GM21423 (cell line): Measurements from ENCODE around the gene GMPR2.

ENCODE experiments used
- ATAC-seq: cut with Tn5 transposase; IDR thresholded peaks from one replicate; pipeline ENCODE4 v1.9.1; 2021; ENCODE audit warnings: mild to moderate bottlenecking, moderate library complexity; ENCODE audit not compliant: unreplicated experiment

Gene GMPR2

DNA sequence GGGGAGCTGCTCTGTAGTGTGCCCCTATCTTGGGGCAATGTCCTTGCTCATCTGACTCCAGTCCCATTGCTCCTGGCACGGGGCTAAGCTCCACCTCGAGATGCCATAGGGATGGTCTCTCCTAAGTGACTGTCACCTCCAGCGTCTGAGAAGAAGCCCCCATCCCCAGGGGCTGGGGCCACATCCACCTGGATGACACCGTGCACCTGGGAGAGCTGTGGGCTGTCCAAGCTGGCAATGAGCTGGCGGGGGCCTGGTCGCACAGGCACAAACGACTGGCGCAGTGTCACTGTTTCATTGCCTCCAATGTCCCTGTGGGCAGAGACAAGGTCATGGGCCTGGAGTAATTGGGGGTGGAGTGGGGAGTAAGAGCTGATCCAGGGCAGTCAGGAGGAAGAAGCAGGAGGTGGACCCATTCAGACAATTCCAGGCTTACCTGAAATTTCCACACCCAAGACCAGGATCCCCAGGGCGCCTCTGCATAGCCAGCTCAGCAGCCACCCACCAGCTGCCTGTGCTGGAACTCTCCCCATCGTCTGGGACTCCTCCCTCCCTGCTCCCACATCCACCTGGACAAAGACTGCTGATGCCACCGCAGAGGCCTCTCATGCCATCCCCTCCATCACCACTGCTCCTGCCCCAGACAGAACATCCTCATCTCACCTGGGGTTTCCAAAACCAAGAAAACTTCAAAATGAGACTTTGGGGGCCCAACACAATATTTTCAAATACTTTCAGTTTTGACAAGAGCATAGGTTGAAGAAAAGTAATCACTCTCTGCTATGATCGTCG, 16.7 kb downstream of the GMPR2 start:
- no peak for ATAC-seq

- ATAC-seq: no peak
Observed at GRCh38 chr14:24250354-24250753, 17.6 kb downstream of the GMPR2 start.

- ATAC-seq: no peak
Observed at GRCh38 chr14:24251880-24252288, 19.2 kb downstream of the GMPR2 start.

GRCh38 chr14:24252289-24253124, 19.8 kb downstream of the GMPR2 start:
- ATAC-seq: no peak

DNA sequence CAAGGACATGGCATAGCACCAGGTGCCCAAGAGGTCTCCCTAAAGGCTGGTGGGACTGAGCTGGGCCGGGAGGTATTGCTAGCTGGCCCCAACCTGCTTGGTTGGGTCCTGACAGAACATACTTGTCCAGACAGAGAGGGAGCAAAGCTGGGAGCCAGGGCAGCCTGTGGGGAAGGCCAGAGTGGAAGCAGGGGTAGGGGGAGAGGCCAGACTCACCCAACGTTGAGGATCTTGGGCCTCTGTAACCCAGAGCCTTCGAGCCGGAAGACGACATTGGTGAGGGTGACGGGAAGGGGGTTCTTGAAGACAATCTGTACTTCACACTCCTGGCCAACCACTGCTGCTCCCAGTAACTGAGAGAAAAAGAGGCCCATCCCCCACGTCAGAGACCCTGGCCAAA, 21.2 kb downstream of the GMPR2 start:
- ATAC-seq: no peak

- ATAC-seq: no peak
Observed at GRCh38 chr14:24254630-24255392, 22.1 kb downstream of the GMPR2 start.

GRCh38 chr14:24255438-24255837, 22.7 kb downstream of the GMPR2 start:
- no peak for ATAC-seq

DNA sequence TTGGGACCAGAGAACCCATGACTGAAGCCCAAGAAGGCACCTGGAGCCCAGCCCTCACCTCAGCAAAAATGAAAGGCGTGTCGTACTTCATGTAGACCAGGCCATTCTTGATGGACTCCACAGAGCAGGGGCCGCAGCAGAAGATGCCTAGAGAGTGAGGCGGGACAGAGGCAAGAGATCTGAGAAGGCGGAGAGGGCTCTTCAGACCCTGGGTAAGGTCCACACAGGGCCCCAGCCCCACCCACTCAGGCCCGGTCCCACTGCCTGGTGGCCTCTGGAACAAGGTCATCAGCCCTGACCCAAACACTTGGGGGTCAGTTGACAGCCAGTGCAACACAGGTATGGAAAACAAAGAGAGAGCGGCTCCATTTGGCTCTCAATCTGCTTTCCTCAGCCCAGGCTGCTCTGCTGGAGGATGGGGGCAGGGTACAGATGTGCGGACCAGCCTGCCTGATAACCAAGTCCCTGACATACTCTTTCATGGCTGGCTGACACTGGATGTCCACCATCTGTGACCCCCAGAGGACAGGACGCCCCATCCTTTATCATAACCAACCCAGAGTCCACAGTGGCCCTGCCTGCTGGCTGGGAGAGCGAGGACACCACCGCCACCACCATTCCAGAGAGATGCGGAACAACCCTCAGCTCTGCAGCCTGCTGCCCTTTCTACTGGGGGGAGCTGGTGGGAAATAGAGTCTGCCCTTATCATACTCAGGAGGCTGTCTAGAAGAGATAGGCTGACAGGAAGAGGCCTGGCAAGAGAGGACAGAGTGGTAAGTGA, 23.4 kb downstream of the GMPR2 start:
- no peak for ATAC-seq

- no peak for ATAC-seq
Observed at GRCh38 chr14:24256960-24257359, 24.2 kb downstream of the GMPR2 start.

DNA sequence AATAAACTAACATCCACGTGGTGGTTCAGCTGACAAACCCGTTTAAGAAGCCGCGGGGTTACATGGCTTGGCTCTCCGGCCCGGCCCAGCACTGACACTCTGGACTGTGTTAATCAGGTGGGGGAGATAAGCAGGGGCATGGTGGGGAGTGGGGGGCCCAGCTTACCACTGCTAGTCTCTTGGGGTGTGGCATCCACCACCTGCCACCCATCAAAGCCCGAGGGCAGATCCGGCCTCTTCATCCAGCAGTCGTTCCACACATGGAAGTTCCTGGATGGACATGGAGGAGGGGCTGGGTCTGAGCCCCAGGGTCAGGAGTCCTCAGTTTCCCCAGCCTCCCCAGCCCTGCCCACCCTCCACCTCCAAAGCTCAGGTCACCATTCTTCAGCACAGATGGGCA, 25.4 kb downstream of the GMPR2 start:
- no peak for ATAC-seq

DNA sequence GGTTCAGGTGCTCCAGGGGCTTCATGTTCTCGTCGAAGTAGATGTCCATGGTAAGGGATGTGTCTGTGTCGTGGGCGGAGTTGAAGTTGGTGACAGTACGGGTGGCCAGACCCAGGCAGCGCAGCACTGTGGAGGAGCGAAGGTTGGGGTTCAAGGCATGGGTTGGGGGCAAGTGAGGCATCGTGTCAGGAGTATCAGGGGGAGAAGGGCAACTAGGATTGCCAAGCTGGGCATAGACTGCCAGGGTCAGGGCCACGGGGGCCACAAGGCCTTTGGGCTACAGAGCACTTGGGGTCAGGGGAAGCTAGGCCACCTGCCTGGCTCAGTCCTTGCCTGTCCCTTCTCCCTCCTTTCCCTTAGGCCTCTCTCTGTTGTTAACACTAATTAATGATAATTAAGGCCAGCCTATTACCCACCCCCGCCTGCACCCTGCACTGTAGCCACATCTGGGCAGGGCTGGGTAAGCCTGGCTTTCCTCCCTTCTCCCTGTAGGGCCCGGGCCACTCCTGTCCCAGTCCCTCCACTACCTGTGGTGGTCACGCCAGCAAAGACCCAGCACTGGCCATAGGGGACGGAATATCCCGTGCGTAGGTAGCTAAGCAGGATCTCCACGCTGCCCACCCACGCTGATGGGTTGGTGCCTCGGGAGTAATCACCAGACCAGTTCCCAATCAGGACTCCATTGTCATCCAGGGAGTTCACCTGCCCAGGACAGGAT, 26.0 kb downstream of the GMPR2 start:
- ATAC-seq: no peak

GRCh38 chr14:24259282-24260025, 26.7 kb downstream of the GMPR2 start:
- no peak for ATAC-seq

DNA sequence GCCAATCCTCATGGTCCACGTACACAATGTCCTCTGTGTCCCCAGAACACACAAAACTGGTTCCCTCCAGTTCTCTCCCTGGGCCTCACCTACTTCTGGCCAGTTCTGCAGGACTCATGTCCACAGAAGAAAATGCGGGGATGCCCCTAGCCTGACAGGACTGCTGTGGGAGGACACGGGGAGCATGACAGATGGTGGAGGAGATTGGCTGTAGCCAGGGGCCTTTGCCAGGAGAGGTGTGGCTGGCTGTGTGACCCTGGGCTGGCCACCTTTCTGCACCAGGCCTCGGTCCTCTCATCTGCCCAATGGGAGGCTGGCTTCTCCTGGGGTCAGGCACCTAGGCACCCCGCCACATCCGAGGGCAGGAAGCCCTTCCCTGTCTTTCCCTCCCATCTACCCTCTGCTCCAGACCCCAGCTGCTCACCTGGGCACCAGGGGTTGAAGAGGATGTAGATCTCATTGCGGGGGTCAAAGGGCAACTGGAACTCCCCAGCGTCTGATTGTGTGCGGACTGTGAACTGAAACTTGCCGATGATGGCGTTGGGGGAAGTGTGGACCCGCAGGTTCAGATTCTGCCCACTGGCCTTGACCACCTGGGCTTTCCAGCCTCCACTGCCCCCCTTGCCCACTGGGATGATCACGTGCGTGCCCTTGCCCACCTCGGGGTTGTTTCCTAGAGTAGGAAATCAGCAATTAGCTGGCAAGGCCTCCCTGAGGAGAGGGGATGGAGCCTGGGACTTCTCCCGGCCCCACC, 27.5 kb downstream of the GMPR2 start:
- ATAC-seq: no peak

GRCh38 chr14:24260780-24261157, 28.0 kb downstream of the GMPR2 start:
- ATAC-seq: no peak

- no peak for ATAC-seq
Observed at GRCh38 chr14:24261256-24261968, 28.7 kb downstream of the GMPR2 start.

DNA sequence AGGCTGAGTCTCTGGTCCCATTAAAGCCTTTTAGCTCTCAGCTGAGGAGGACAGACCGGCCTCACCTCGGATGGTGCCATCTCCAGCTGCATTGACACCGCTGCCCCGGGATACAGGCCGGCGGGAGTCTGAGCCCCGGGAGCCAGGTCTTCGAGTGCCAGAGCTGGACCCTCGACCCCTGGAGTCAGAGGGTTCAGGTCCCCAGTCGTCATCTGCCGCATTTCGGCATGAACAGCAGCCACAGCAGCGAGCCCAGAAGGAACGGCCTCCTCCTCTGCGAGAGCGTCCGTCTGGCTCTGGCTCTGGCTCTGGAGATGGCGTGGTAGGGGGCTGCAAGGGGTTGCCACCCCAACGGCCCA, 29.2 kb downstream of the GMPR2 start:
- ATAC-seq: no peak

- ATAC-seq: no peak
Observed at GRCh38 chr14:24262821-24263733, 30.3 kb downstream of the GMPR2 start, which contains the start of gene TGM1. Gene TGM1 (minus strand): TSS chr14:24263177. CDS start chr14:24262352, 825 bp downstream.
